ENCODE data around the gene SLC41A3. TPM values are rescaled to one million over a fixed set of nuclear protein-coding genes. Genes with fewer than 3 reads are reported as not detected.

SLC41A3 gene
- total RNA-seq, 4 donors from 2014 or later: 31.0 to 62.7 (median 37.5) TPM

DNA sequence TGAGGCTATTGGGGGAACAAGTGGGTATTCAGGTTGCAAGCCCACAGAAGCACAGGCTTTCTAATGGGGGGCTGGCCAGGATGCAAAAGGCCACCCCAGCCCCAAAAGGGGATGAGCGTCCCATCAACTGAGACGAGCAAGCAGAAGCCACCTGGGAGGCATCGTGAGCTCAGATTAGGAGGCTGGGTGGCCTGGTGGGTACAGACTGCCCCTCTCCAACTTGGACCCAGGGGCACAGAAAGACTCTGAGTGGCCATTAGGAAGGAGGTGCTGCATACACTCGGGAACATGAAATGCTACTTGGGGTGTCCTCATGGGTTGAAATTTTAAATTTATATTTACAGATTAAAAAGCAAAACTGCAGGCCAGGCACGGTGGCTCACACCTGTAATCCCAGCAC lies 29.1 kb downstream of the SLC41A3 start:
- Histone ChIP-seq H3K9me3 (no peaks in the 10 kb centered on the region), H3K4me3 (no peak overlapping the region), H3K4me1 (peaks cover 0 to 8% (median 0%) of the 10 kb centered on the region in 3 donors), H3K36me3 (peaks cover 0 to 36% of the 10 kb centered on the region in 2 donors), H3K27me3 (no peaks in the 10 kb centered on the region), H3K27ac (no peak overlapping the region)
- no peak for ATAC-seq
- 100% methylated on average over 1 of the region's 5 CpGs for WGBS, 2 donors (ENCODE audit: low coverage in 1 of 2)
- TF ChIP-seq, protein P1, sequence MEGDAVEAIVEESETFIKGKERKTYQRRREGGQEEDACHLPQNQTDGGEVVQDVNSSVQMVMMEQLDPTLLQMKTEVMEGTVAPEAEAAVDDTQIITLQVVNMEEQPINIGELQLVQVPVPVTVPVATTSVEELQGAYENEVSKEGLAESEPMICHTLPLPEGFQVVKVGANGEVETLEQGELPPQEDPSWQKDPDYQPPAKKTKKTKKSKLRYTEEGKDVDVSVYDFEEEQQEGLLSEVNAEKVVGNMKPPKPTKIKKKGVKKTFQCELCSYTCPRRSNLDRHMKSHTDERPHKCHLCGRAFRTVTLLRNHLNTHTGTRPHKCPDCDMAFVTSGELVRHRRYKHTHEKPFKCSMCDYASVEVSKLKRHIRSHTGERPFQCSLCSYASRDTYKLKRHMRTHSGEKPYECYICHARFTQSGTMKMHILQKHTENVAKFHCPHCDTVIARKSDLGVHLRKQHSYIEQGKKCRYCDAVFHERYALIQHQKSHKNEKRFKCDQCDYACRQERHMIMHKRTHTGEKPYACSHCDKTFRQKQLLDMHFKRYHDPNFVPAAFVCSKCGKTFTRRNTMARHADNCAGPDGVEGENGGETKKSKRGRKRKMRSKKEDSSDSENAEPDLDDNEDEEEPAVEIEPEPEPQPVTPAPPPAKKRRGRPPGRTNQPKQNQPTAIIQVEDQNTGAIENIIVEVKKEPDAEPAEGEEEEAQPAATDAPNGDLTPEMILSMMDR (IDR thresholded peaks at IDR 0.05): no peak
- TF ChIP-seq POLR2AphosphoS5 (IDR thresholded peaks at IDR 0.05): no peak
- no peak for TF ChIP-seq POLR2A (IDR thresholded peaks at IDR 0.05)
- no peak for TF ChIP-seq EP300 (IDR thresholded peaks at IDR 0.05)

DNA sequence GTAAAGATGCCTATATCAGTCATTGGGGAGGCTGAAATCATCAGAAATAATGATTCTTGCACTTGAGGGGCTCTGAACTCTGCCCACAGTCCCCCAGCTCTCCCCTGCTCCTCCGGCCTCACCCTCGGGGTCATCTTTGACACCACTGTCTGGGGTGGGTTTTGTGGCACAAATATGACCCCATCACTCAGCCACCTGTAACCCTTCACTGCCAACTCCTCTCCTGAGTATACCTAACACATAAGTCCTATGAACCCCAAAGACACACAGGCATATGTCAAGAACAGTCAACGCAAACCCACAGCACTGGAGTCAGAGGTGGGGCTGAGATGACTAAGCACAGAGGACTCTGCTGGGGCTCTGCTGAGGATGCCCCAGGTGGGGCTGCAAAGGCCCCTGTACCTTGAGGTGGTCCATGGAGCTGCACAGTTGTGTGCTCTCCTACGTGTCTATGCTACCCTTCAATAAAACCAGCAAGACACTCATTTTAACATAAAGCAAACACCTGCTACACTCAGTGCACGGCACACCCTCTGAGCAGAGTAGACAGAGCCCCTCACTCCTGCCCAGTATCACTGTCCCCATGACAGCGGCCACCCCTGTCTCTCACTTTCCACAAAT lies 29.9 kb downstream of the SLC41A3 start:
- Histone ChIP-seq H3K27me3 (no peaks in the 10 kb centered on the region), H3K4me3 (no peak overlapping the region), H3K9me3 (no peaks in the 10 kb centered on the region), H3K27ac (no peak overlapping the region), H3K4me1 (peaks cover 0 to 8% (median 0%) of the 10 kb centered on the region in 3 donors), H3K36me3 (peaks cover 0 to 38% of the 10 kb centered on the region in 2 donors)
- ATAC-seq: no peak
- TF ChIP-seq POLR2AphosphoS5 (IDR thresholded peaks at IDR 0.05) (no peak), EP300 (IDR thresholded peaks at IDR 0.05) (no peak), POLR2A (IDR thresholded peaks at IDR 0.05) (no peak)
- TF ChIP-seq, protein P1 (IDR thresholded peaks at IDR 0.05): no peak
- 88 to 94% methylated on average over 3 to 4 of the region's 6 CpGs for WGBS, 2 donors (ENCODE audit: low coverage in 1 of 2)

DNA sequence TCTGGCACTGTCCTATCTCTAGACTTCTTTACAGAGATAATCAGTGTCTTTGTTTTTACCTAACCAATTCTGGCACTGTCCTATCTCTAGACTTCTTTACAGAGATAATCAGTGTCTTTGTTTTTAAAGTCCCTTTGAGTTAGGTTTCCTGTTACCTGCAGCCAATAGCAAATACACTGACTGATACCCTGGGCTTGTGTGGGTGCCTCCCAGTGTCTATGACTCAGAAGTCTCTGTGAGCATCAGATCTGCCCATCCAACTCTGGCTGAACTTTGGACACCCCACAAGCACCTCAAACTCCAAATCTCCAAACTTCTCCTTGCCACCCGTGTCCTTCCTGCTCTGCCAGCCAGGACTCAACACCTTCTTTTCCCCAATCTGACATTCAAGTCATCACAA lies 30.4 kb downstream of the SLC41A3 start:
- no peaks in the 10 kb centered on the region for H3K27me3 ChIP-seq
- H3K36me3 ChIP-seq: peaks cover 0 to 41% of the 10 kb centered on the region in 2 donors
- no peak for ATAC-seq
- no peak overlapping the region for H3K4me3 ChIP-seq
- H3K27ac ChIP-seq: no peak overlapping the region
- no peaks in the 10 kb centered on the region for H3K9me3 ChIP-seq
- TF ChIP-seq, protein P1 (IDR thresholded peaks at IDR 0.05): no peak
- TF ChIP-seq POLR2AphosphoS5 (IDR thresholded peaks at IDR 0.05) (no peak), EP300 (IDR thresholded peaks at IDR 0.05) (no peak)
- H3K4me1 ChIP-seq: peaks cover 0 to 8% (median 0%) of the 10 kb centered on the region in 3 donors
- 88 to 90% methylated on average over 1 of the region's 1 CpG for WGBS, 2 donors (ENCODE audit: low coverage in 1 of 2)

DNA sequence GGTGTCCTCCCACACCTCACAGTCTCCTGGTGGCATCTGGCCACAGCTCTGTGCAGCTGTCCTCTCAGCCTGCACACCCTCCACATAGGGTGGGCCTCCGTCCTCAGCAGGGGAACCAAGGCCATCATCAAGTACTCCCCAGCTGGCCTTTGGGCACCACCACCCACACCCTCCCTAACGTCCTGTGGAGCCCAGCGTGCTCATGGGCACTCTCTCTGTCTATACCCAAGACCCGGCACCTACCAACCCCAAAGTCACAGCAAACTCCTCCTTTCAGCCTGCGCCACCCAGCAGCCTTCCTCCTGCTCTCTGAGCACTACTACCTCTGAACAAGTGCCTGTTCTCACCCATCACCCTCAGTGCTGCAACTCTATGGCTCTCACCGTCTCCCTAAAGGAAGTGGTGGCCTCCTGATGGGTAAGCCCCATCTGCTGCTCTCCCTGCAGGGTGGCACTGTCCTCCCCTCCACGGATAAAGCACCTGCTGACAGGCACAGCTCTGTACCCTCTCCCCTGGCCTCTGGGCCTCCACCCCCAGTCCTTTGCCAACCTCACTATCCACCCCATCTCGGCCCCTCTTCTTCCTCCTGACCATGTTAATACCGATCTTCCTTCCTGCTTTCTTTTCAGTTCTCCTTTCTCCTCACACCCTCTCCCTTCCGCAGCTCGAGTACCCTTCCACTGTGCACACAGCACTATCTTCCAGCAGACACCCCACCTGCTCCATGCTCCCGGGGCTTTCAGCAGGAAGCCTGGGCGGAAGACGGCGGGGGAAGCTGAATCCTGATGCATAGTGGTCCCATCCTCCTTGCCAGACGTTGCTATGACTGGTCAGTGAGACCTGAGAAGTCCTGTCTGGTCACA lies 31.5 kb downstream of the SLC41A3 start:
- peaks cover 0 to 5% (median 0%) of the 10 kb centered on the region in 3 donors for H3K4me1 ChIP-seq
- H3K4me3 ChIP-seq: no peak overlapping the region
- peaks cover 0 to 42% of the 10 kb centered on the region in 2 donors for H3K36me3 ChIP-seq
- no peak for ATAC-seq
- H3K27ac ChIP-seq: no peak overlapping the region
- H3K9me3 ChIP-seq: peaks cover 0 to 1% (median 0%) of the 10 kb centered on the region in 3 donors
- TF ChIP-seq POLR2AphosphoS5 (IDR thresholded peaks at IDR 0.05): no peak
- TF ChIP-seq, protein P1 (IDR thresholded peaks at IDR 0.05): no peak
- TF ChIP-seq EP300 (IDR thresholded peaks at IDR 0.05): no peak
- TF ChIP-seq POLR2A (IDR thresholded peaks at IDR 0.05): no peak
- WGBS, 2 donors (ENCODE audit: low coverage in 1 of 2): 89 to 91% methylated on average over 7 to 12 of the region's 16 CpGs
- no peaks in the 10 kb centered on the region for H3K27me3 ChIP-seq

Data from gastroesophageal sphincter (tissue), 4 donors.